Measurements from ENCODE around the gene H1-8.
A peak's percentile ranks its signal among the peaks of the same experiment; 100 is the strongest.

H1-8 gene

GRCh38 chr3:129583289-129583688, 40.3 kb downstream of the H1-8 start:
- no peak overlapping the region for H4K8ac ChIP-seq (ENCODE audit: low read depth, low read length)
- no CpG with 5 or more reads among the region's 9 CpGs for WGBS (ENCODE audit: extremely low coverage, insufficient coverage, insufficient read length)
- H3K9me3 ChIP-seq (ENCODE audit: insufficient read depth, low read depth, low read length): peaks cover 2% of the 10 kb centered on the region
- no peak overlapping the region for H3K14ac ChIP-seq (ENCODE audit: low read length)
- H2BK120ac ChIP-seq (ENCODE audit: insufficient read depth, low read length, poor library complexity): no peak overlapping the region
- H4K12ac ChIP-seq (ENCODE audit: low read depth, low read length): no peak overlapping the region
- no peak overlapping the region for H3K27ac ChIP-seq (ENCODE audit: low read depth, low read length)
- H2AK5ac ChIP-seq (ENCODE audit: low read length): no peak overlapping the region
- H3K79me2 ChIP-seq (ENCODE audit: control insufficient read depth, insufficient read depth, low read length, poor library complexity): peaks cover 4% of the 10 kb centered on the region
- H3K4me2 ChIP-seq (ENCODE audit: low read length): no peak overlapping the region
- DNase-seq: no peak
- H3K4me1 ChIP-seq (ENCODE audit: control insufficient read depth in 1 of 2, insufficient read depth in 2 of 2, low read length in 2 of 2): peaks cover 13 to 14% of the 10 kb centered on the region in 2 experiments
- no peak overlapping the region for H2BK12ac ChIP-seq (ENCODE audit: low read length)
- no peak overlapping the region for H2AFZ ChIP-seq (ENCODE audit: insufficient read depth, low read length, poor library complexity)
- no peak overlapping the region for H3K4me3 ChIP-seq (ENCODE audit: low read depth, low read length)
- no peak overlapping the region for H4K91ac ChIP-seq (ENCODE audit: low read depth, low read length)
- H3K9ac ChIP-seq (ENCODE audit: low read length): no peak overlapping the region
- peaks cover 95 to 96% of the 10 kb centered on the region in 2 experiments for H3K36me3 ChIP-seq (ENCODE audit: control insufficient read depth in 1 of 2, insufficient read depth in 2 of 2, low read length in 2 of 2)
- H3K23ac ChIP-seq (ENCODE audit: low read length): no peak overlapping the region
- H2BK5ac ChIP-seq (ENCODE audit: low read depth, low read length, poor library complexity): no peak overlapping the region
- no peaks in the 10 kb centered on the region for H3K27me3 ChIP-seq (ENCODE audit: insufficient read depth, low read length)
- peaks cover 4% of the 10 kb centered on the region for H3K79me1 ChIP-seq (ENCODE audit: low read length)
- H3K4ac ChIP-seq (ENCODE audit: low read depth, low read length): no peak overlapping the region
- no peak overlapping the region for H3K18ac ChIP-seq (ENCODE audit: low read length)

- H3K9ac ChIP-seq (ENCODE audit: low read length): no peak overlapping the region
- DNase-seq: no peak
- no peaks in the 10 kb centered on the region for H3K27me3 ChIP-seq (ENCODE audit: insufficient read depth, low read length)
- peaks cover 22% of the 10 kb centered on the region in 2 experiments for H3K4me1 ChIP-seq (ENCODE audit: control insufficient read depth in 1 of 2, insufficient read depth in 2 of 2, low read length in 2 of 2)
- no peak overlapping the region for H3K4ac ChIP-seq (ENCODE audit: low read depth, low read length)
- H3K4me3 ChIP-seq (ENCODE audit: low read depth, low read length): no peak overlapping the region
- H3K79me1 ChIP-seq (ENCODE audit: low read length): peaks cover 10% of the 10 kb centered on the region
- H2BK120ac ChIP-seq (ENCODE audit: insufficient read depth, low read length, poor library complexity): no peak overlapping the region
- no CpG with 5 or more reads among the region's 3 CpGs for WGBS (ENCODE audit: extremely low coverage, insufficient coverage, insufficient read length)
- H4K8ac ChIP-seq (ENCODE audit: low read depth, low read length): no peak overlapping the region
- H2AFZ ChIP-seq (ENCODE audit: insufficient read depth, low read length, poor library complexity): no peak overlapping the region
- H2BK5ac ChIP-seq (ENCODE audit: low read depth, low read length, poor library complexity): no peak overlapping the region
- H3K4me2 ChIP-seq (ENCODE audit: low read length): no peak overlapping the region
- H3K36me3 ChIP-seq (ENCODE audit: control insufficient read depth in 1 of 2, insufficient read depth in 2 of 2, low read length in 2 of 2): peaks cover 88 to 90% of the 10 kb centered on the region in 2 experiments
- H3K9me3 ChIP-seq (ENCODE audit: insufficient read depth, low read depth, low read length): peaks cover 2% of the 10 kb centered on the region
- no peak overlapping the region for H3K23ac ChIP-seq (ENCODE audit: low read length)
- H4K91ac ChIP-seq (ENCODE audit: low read depth, low read length): no peak overlapping the region
- peaks cover 9% of the 10 kb centered on the region for H3K79me2 ChIP-seq (ENCODE audit: control insufficient read depth, insufficient read depth, low read length, poor library complexity)
- no peak overlapping the region for H3K14ac ChIP-seq (ENCODE audit: low read length)
- H3K18ac ChIP-seq (ENCODE audit: low read length): no peak overlapping the region
- H2AK5ac ChIP-seq (ENCODE audit: low read length): no peak overlapping the region
- H4K12ac ChIP-seq (ENCODE audit: low read depth, low read length): no peak overlapping the region
- no peak overlapping the region for H3K27ac ChIP-seq (ENCODE audit: low read depth, low read length)
- no peak overlapping the region for H2BK12ac ChIP-seq (ENCODE audit: low read length)
Observed at GRCh38 chr3:129584631-129585030, 41.7 kb downstream of the H1-8 start.

GRCh38 chr3:129585949-129586657, 43.1 kb downstream of the H1-8 start:
- H2BK12ac ChIP-seq (ENCODE audit: low read length): no peak overlapping the region
- H2AK5ac ChIP-seq (ENCODE audit: low read length): no peak overlapping the region
- H4K91ac ChIP-seq (ENCODE audit: low read depth, low read length): no peak overlapping the region
- peaks cover 12% of the 10 kb centered on the region for H3K79me2 ChIP-seq (ENCODE audit: control insufficient read depth, insufficient read depth, low read length, poor library complexity)
- H3K23ac ChIP-seq (ENCODE audit: low read length): no peak overlapping the region
- H2AFZ ChIP-seq (ENCODE audit: insufficient read depth, low read length, poor library complexity): no peak overlapping the region
- no peak overlapping the region for H3K4me3 ChIP-seq (ENCODE audit: low read depth, low read length)
- no peak overlapping the region for H2BK5ac ChIP-seq (ENCODE audit: low read depth, low read length, poor library complexity)
- H3K9ac ChIP-seq (ENCODE audit: low read length): no peak overlapping the region
- no peak overlapping the region for H3K14ac ChIP-seq (ENCODE audit: low read length)
- H4K8ac ChIP-seq (ENCODE audit: low read depth, low read length): no peak overlapping the region
- H3K4me1 ChIP-seq (ENCODE audit: control insufficient read depth in 1 of 2, insufficient read depth in 2 of 2, low read length in 2 of 2): peaks cover 32 to 33% of the 10 kb centered on the region in 2 experiments
- peaks cover 2% of the 10 kb centered on the region for H3K9me3 ChIP-seq (ENCODE audit: insufficient read depth, low read depth, low read length)
- H3K4me2 ChIP-seq (ENCODE audit: low read length): no peak overlapping the region
- peak overlapping the region; percentile 13 for H3K18ac ChIP-seq (ENCODE audit: low read length)
- H3K4ac ChIP-seq (ENCODE audit: low read depth, low read length): no peak overlapping the region
- no peak overlapping the region for H3K27ac ChIP-seq (ENCODE audit: low read depth, low read length)
- no peak overlapping the region for H4K12ac ChIP-seq (ENCODE audit: low read depth, low read length)
- WGBS (ENCODE audit: extremely low coverage, insufficient coverage, insufficient read length): no CpG with 5 or more reads among the region's 27 CpGs
- H3K27me3 ChIP-seq (ENCODE audit: insufficient read depth, low read length): no peaks in the 10 kb centered on the region
- peaks cover 17% of the 10 kb centered on the region for H3K79me1 ChIP-seq (ENCODE audit: low read length)
- DNase-seq: no peak
- no peak overlapping the region for H2BK120ac ChIP-seq (ENCODE audit: insufficient read depth, low read length, poor library complexity)
- H3K36me3 ChIP-seq (ENCODE audit: control insufficient read depth in 1 of 2, insufficient read depth in 2 of 2, low read length in 2 of 2): peaks cover 74 to 78% of the 10 kb centered on the region in 2 experiments

- WGBS (ENCODE audit: extremely low coverage, insufficient coverage, insufficient read length): no CpG with 5 or more reads among the region's 17 CpGs
- Histone ChIP-seq H3K4me1 (ENCODE audit: control insufficient read depth in 1 of 2, insufficient read depth in 2 of 2, low read length in 2 of 2) (peaks cover 32 to 36% of the 10 kb centered on the region in 2 experiments), H3K14ac (ENCODE audit: low read length) (peak overlapping the region; percentile 29), H2AK5ac (ENCODE audit: low read length) (peak overlapping the region; percentile 23), H3K27me3 (ENCODE audit: insufficient read depth, low read length) (no peaks in the 10 kb centered on the region), H3K18ac (ENCODE audit: low read length) (peak overlapping the region; percentile 22), H3K79me1 (ENCODE audit: low read length) (peaks cover 17% of the 10 kb centered on the region), H3K79me2 (ENCODE audit: control insufficient read depth, insufficient read depth, low read length, poor library complexity) (peaks cover 12% of the 10 kb centered on the region), H2BK120ac (ENCODE audit: insufficient read depth, low read length, poor library complexity) (peak overlapping the region; percentile 40), H3K36me3 (ENCODE audit: control insufficient read depth in 1 of 2, insufficient read depth in 2 of 2, low read length in 2 of 2) (peaks cover 66 to 72% of the 10 kb centered on the region in 2 experiments), H4K12ac (ENCODE audit: low read depth, low read length) (no peak overlapping the region), H3K4me2 (ENCODE audit: low read length) (no peak overlapping the region), H3K23ac (ENCODE audit: low read length) (no peak overlapping the region), H2BK5ac (ENCODE audit: low read depth, low read length, poor library complexity) (no peak overlapping the region), H4K91ac (ENCODE audit: low read depth, low read length) (peak overlapping the region; percentile 30), H3K27ac (ENCODE audit: low read depth, low read length) (no peak overlapping the region), H2AFZ (ENCODE audit: insufficient read depth, low read length, poor library complexity) (no peak overlapping the region), H3K4me3 (ENCODE audit: low read depth, low read length) (no peak overlapping the region), H2BK12ac (ENCODE audit: low read length) (peak overlapping the region; percentile 23), H4K8ac (ENCODE audit: low read depth, low read length) (no peak overlapping the region), H3K9me3 (ENCODE audit: insufficient read depth, low read depth, low read length) (peaks cover 2% of the 10 kb centered on the region), H3K9ac (ENCODE audit: low read length) (no peak overlapping the region), H3K4ac (ENCODE audit: low read depth, low read length) (no peak overlapping the region)
- DNase-seq: peak; percentile 24 to 47
Observed at GRCh38 chr3:129586746-129587430, 43.9 kb downstream of the H1-8 start.
